BJ (cell line): ENCODE data around the gene OR8G5. TPM values are rescaled to one million over a fixed set of nuclear protein-coding genes. Genes with fewer than 3 reads are reported as not detected.

Experiments
- CTCF ChIA-PET: fragments of 350-600 bp; formaldehyde crosslinking; extraction: SDS; loops from one replicate; lab custom pipeline; 2021; ENCODE audit warnings: antibody characterized with exemption, inconsistent platforms; lab: Yijun Ruan, JAX
- POLR2A ChIA-PET: fragments of 300-600 bp; sonication (Branson Sonifier 250); formaldehyde crosslinking; extraction: SDS; loops from one replicate; lab custom pipeline; 2021; ENCODE audit warnings: antibody characterized with exemption; lab: Charles Lee
- DNase-seq: peaks from one replicate; pipeline ENCODE4 v3.0.0-alpha.2; 2011; ENCODE audit warnings: low read depth
- H3K27me3 ChIP-seq: 2 replicates; pipeline ENCODE4 v1.6.0; 2011; ENCODE audit warnings: low read length; ENCODE audit not compliant: control insufficient read depth, insufficient read depth
- H3K36me3 ChIP-seq: 2 replicates; pipeline ENCODE4 v1.5.1; 2011; ENCODE audit warnings: low read length; ENCODE audit not compliant: control insufficient read depth, insufficient read depth
- H3K4me3 ChIP-seq: 2 replicates; pipeline ENCODE4 v1.5.1; 2011; ENCODE audit warnings: low read depth, mild to moderate bottlenecking, control low read depth, low read length
- CTCF ChIP-seq: IDR thresholded peaks from 2 replicates; pipeline ENCODE4 v1.5.1; 2011; ENCODE audit warnings: low read depth, mild to moderate bottlenecking, control low read depth, inconsistent platforms, low read length, moderate library complexity; ENCODE audit not compliant: insufficient read depth
- polyA plus RNA-seq: library from polyadenylated mRNA; depleted of rRNA; stranded (reverse); fragments of >200 nt; gene quantifications from 2 replicates; pipeline ENCODE4 v1.2.3, GENCODE V29; 2011

OR8G5 gene
- polyA plus RNA-seq, 1 experiment, result not detected

GRCh38 chr11:124276081-124276480 lies 19.9 kb downstream of the OR8G5 start:
- H3K36me3 ChIP-seq, result no peaks in the 10 kb centered on the region
- CTCF ChIA-PET, result no interaction called here
- no peak overlapping the region for H3K4me3 ChIP-seq

GRCh38 chr11:124277207-124277606 lies 21.0 kb downstream of the OR8G5 start:
- CTCF ChIA-PET, result no interaction called here
- DNase-seq, result no peak
- H3K4me3 ChIP-seq, result no peak overlapping the region
- no peaks in the 10 kb centered on the region for H3K27me3 ChIP-seq
- TF ChIP-seq CTCF, result no peak
- no peaks in the 10 kb centered on the region for H3K36me3 ChIP-seq
- POLR2A ChIA-PET, result no interaction called here

More at GRCh38 chr11:124276081-124276480, 19.9 kb downstream of the OR8G5 start:
- POLR2A ChIA-PET, result no interaction called here
- no peaks in the 10 kb centered on the region for H3K27me3 ChIP-seq
- DNase-seq, result no peak
- no peak for TF ChIP-seq CTCF

- no peaks in the 10 kb centered on the region for H3K27me3 ChIP-seq
- no peak for TF ChIP-seq CTCF
- ChIA-PET POLR2A (no interaction called here), CTCF (no interaction called here)
- no peaks in the 10 kb centered on the region for H3K36me3 ChIP-seq
- no peak overlapping the region for H3K4me3 ChIP-seq
- no peak for DNase-seq
Observed at GRCh38 chr11:124277804-124278203, 21.6 kb downstream of the OR8G5 start.

GRCh38 chr11:124278261-124278660 lies 22.1 kb downstream of the OR8G5 start:
- Histone ChIP-seq H3K36me3 (no peaks in the 10 kb centered on the region), H3K4me3 (no peak overlapping the region), H3K27me3 (no peaks in the 10 kb centered on the region)
- ChIA-PET POLR2A (no interaction called here), CTCF (no interaction called here)
- DNase-seq, result no peak
- no peak for TF ChIP-seq CTCF

- H3K36me3 ChIP-seq, result no peaks in the 10 kb centered on the region
- ChIA-PET CTCF (no interaction called here), POLR2A (no interaction called here)
- H3K4me3 ChIP-seq, result no peak overlapping the region
- no peaks in the 10 kb centered on the region for H3K27me3 ChIP-seq
- TF ChIP-seq CTCF, result no peak
- peak; percentile 24 for DNase-seq
Observed at GRCh38 chr11:124285610-124286344, 29.6 kb downstream of the OR8G5 start.
